Hematopoietic multipotent progenitor cell treated with erythropoietin and hydrocortisone succinate and interleukin-3 and kit ligand, for 15 days (in vitro differentiated cells): ENCODE measurements around the gene CSTA.
"Not testable (repeated sequence)": the region's sequence is repeated elsewhere in the genome, so short reads cannot be mapped to it uniquely, and the experiment has no call there.

Experiments
- DNase-seq: peaks from one replicate; pipeline ENCODE4 v3.0.0-alpha.2; 2015; ENCODE audit warnings: low spot score

Gene CSTA

DNA sequence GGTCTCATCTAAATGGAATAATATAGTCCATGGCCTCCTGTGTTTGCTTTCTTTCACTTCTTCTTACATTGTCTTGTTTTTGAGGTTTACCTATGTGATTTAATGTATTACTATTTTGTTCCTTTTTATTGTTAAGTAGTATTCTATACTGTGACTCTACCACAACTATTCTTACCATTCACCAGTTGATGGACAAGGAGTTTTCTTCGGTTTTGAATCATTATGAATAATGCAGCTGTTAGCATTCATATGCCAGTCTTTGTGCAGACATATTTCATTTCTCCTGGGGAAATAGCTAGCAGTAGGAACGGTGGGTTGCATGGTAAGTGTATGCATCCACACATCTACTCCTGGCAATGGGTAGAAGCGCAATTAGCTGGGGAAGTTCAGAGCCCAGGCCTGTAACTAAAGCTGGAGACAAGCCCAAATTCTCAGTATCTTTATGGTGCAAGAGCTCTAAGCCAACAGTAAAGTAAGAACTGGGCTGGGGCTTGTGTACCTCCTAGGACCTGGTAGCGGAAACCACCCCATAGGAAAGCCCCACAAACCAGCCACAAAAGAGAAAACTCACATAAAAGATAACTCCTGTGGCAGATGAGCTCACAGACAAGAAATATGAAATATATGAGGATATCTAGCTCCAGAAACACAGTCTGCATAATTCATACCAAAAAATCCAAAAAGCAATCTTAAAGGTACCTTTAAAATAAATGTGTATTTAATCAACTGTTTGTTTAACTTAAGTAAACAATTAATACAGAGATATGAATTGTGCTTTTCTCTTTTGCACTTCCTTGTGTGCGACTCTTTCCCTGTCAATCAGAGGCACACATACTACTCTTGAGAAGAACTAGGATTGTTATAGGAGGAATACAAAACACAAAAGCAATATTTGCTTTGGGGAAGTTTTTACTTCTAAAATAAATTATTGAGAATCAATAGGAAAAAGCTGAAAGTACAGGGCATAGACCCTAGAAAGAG, 2.7 kb upstream of the CSTA start:
- no peak for DNase-seq

DNA sequence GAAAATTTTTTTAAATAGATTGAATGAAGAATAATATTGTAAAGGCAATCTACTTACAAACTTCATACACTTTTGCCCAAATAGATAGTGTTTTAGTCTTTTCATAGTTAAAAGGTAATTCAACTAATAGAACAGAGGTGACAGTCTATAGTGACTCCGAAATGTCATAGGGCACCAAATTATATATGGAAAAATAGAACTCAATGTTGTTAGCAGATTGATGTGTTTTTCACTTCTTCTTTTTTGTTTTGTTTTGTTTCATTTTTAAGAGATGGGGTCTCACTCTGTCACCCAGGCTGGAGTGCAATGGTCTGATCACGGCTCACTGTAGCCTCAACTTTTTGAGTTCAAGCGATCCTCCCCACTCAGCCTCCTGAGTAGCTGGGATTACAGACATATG, 721 bp downstream of the CSTA start:
- no peak for DNase-seq

DNA sequence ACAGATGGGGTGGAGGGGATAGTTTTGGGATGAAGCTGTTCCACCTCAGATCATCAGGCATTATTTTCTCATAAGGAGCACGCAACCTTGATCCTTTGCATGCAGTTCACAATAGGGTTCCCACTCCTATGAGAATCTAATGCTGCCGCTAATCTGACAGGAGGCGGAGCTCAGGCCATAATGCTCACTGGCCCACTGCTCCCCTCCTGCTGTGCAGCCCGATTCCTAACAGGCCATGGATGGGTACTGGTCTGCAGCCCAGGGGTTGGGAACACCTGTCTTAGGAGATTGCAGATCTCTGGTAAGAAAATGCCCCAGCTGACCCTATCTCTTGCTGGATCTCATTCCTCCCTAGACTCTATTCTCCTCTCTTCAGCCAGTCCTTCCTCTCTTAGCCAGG, 6.8 kb downstream of the CSTA start:
- DNase-seq = no peak

DNA sequence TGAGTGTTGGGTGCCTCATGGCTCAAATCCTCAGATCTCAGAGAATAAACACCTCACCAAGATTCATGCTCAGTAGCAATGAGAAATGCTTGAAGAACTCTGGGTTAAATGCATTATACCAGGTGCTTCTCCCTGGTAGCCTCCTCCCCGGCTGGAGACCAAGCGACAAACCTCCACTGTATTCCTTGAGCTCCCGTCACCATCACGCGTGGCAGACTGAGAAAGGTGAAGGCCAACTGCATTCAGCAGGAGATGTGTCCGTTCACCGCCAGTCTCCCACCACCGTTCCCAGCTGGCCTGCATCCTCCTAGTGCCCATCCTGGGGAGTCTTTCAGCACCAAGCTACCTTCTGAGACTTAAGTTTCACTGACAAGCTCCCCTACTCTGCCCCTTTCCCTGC, 7.5 kb downstream of the CSTA start:
- DNase-seq = no peak

DNA sequence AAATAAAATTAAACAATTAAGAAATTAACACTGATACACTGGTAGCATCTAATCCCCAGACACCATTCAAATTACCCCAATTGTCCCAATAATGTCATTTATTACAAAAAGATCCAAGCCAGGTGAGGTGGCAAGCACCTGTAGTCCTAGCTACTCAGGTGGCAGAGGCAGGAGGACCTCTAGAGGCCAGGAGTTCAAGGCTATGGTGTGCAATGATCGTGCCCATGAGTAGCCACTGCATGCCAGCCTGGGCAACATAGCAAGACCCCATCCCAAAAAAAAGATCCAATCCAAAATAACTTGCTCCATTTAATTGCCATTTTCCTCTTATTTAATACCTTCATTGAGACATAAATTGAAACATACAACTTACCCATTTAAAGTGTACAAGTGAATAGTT, 17.8 kb downstream of the CSTA start:
- no peak for DNase-seq

DNA sequence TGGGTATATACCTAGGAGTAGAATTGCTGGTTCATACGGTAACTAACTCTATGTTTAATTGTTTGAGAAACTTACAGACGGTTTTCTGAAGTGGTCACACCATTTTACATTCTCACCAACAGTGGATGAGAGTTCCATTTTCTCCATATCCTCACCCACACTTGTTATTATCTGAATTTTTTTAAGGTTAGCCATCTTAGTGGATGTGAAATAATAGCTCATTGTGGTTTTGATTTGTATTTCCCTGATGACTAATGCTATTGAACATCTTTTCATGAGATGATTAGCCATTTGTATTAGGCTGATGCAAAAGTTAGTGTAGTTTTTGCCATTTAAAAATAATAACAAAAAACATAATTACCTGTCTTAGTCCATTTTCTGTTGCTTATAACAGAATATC, 18.6 kb downstream of the CSTA start:
- DNase-seq = no peak

DNA sequence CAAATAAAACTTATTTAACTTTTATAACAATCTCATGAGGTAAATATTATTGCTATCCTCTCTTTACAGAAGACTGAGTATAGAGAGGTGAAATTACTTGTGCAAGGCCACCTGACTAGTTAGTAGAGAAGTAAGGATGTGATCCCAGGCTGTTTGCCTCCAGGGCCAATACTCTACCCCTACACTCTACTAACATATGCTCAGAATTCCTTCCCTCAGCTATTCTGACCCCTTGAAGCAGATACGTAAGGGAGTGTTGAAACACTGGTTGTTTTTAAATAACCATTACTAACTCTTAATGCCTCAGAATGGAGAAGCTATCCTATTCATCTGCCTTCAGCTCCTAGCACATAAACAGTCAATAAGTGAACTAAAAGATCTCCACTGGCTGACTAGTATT, 24.1 kb downstream of the CSTA start:
- no peak for DNase-seq

DNA sequence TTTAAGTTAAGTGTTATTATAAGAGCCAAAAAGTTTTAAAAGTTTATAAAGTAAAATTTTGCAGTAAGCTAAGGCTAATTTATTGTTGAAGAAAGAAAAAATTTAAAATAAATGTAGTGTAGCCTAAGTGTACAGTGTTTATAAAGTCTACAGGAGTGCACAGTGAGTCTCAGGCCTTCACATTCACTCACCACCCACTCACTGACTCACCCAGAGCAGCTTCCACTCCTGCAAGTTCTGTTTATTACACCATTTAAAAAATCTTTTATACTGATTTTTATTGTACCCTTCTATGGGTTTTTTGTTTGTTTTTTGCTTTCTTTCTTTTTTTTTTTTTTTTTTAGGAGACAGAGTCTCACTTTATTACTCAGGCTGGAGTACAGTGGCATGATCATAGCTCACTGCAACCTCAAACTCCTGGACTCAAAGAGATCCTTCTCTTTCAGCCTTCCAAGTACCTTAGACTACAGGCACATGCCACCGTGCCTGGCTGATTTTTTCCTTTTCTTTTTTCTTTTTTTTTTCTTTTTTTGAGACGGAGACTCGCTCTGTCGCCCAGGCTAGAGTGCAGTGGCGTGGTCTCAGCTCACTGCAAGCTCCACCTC, 25.9 kb downstream of the CSTA start:
- DNase-seq = no peak

DNA sequence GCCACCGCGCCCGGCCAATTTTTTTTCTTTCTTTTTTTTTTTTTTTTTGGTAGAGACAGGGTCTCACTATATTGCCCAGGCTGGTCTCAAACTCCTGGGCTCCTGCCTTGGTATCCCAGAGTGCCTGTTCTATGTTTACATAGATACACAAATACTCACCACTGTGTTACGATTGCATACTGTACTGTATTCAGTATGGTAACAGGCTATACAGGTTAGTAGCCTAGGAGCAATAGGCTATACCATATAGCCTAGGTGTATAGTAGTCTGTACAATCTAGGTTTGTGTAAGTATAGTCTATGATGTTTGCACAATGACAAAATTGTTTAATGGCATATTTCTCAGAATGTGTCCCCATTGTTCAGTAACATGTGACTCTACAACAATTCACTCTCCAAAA, 26.6 kb downstream of the CSTA start:
- DNase-seq = no peak

DNA sequence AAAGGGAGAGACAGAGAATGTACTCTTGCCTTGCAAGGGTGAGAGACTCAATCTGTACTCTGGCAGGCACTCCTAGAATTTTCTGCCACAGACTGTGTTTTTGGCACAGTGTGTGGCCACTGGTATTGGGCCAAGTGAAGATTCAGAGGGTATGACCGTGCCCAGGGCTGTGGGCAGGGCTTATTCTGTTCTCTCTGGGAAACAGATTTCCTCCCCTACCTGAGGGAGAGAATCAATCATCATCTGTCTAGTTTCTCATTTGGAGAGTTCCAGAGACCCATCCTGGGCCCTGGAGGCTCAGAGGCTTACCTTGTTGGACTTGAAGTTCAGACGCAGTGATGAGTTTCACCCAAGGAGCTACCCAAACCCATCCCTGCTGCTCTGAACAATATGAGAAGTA, 28.2 kb downstream of the CSTA start:
- DNase-seq = no peak

DNA sequence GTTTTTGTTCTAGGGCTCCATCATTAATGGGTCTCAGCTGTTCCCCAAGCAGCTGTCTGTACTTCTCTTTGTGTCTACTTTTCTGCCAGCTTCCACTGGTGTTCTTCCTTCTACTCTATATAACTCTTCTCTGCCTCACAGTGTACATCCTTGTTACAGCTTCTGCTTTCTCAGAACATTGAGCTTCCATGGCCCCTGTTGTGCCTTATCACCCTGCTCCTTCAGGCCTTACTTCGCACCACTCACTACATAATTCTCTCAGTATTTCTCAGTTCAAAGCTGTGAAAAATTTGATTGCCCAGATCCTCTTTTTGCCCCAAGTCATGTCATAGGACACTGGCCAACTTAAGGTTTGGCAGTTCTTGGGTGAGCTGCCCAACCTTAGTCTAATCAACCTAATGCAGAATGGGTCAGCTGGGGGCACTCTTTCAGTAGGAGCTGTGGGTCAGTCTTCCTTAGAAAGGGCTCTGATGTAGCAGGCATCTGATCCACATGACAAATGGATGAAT, 28.9 kb downstream of the CSTA start:
- DNase-seq = no peak

DNA sequence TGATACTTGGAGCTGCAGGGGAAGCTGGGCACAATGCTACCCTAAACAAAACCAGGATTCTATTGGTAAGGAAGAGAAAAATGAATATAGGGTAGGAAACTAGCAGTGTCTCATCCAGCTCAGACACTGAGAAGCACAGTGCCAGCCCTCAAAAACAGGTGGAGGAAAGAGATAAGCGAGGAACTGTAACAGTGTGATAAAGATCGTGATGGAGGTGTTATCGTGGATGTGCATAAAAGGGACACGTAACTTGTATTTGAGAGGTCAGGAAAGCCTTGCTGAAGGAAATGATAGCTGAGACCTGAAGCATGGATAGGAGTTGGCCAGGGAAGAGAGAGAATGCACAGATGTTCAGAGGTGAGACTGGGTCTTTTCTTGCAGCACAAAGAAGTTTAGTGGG, 30.6 kb downstream of the CSTA start:
- DNase-seq = no peak

DNA sequence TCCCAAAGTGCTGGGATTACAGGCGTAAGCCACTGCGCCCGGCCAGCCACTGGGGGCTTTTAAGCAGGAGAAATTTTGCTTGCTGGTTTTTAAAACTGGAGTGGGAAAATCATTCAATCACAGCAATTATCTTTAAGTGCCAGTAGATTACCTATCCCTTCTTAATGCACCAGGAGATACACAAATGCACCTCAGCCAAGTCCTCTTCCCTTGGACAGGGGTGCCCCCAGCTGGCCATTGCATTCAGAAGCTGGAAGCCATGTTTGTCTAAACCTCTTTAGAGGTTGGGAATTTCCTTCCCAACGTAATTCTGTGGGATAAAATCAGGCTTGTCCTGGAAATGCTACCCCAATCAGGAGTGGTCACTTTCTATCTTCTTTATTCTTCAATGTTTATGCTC, 31.4 kb downstream of the CSTA start:
- no peak for DNase-seq

DNA sequence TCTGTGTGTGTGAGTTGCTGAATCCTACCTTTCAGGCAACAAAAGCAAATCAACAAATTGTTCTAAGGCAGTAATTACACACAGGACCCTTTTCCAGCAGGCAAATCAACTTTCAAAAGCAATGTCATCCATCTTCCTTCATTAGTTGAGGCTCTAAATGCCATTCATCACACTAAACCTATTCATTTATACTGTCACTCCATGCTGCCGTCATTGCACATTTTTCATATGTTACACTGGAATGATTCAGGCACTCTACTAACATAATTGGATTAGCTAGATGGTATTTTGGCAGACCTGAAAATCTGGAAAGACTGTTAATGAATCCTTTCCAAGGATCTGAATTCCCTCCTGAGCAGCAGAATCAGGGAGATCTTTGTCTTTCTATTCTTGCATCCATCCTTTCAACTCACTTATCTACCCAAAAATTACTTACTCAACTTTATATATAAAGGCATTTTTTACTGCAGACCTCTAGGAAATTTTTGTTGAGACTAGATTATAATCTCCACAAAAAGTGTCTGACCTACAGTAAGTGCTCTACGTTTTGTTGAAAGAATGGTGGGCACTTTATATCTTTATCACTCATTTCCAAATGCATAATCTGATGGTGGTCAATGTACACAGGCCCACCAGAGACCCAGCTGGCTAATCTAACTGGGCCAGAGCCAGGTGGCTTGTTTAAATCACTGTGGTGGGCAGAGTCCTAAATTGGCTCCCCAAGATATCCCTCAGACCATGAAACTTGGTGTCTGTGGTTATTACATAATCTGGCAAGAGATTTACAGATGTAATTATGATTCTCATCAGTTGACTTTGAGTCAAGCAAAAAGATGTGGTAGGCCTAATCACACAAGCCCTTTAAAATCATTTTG, 33.0 kb downstream of the CSTA start:
- no peak for DNase-seq

DNA sequence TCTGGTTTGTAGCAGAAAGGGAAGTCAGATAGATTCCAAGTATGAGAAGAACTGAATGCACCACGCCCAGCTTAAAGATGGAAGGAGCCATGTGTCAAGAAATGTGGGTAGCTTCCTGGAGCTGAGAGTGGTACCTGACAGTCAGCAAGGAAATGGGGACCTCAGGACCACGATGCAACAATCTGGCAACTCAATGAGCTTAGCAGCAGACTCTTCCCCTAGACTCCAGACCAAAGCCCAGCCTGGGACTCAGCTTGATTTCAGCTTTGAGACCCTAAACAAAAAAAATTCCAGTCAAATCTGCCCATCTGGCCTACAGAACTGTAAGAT, 33.6 kb downstream of the CSTA start:
- no peak for DNase-seq

DNA sequence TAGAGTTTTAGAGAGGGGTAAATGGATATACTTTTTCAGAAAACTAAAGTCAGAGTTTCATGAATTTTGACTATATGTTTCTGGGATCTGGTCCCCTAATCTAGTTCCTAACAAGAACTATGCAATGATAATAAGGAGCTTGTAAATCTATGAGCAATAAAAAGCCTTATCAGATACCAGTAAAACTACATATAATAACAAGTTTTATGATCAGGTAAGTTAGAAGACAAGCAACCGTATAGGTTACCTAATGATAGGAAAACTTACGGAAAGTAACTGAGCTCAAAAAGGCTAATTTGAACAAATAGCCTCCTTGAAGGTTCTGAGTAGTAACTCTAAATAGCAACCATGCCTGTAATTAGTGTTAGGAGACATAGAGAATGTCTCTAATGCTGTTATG, 37.0 kb downstream of the CSTA start:
- DNase-seq = no peak

DNA sequence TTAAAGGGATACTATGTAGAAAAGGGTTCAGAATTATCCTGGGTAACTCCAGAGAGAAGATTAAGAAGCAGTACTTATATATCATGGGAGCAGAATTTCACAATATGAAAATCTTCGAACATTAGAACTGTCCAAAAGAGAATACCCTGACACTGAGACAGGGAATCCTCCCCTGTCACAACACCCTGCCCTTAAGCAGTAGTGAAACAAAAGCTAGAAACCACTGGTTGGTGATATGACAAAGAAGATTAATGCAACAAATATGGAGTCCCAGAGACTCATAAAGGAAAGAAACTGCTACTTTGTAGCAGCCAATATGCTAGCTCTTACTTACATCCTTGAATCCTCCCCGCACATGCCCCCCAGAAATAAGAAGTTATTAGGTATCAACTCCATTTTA, 39.4 kb downstream of the CSTA start:
- no peak for DNase-seq

DNA sequence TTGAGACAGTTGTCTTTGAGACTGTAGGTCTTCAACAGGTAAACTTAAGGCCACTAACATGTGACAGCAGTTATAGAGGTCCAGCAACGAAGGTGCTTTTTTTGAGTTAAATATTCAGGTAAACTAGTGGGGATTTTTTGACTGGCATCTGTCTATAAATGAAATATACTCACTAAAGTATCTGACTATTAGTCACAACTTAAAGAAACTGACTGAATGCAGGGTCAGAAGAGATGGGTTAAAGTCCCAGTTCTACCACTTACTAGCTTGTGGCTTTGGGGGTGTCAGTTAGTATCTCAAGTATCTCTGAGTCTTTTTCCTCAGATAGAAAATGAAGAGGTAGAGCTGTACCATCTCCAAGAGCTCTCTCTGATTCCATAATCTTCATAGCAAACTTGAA, 40.0 kb downstream of the CSTA start:
- DNase-seq = no peak

DNA sequence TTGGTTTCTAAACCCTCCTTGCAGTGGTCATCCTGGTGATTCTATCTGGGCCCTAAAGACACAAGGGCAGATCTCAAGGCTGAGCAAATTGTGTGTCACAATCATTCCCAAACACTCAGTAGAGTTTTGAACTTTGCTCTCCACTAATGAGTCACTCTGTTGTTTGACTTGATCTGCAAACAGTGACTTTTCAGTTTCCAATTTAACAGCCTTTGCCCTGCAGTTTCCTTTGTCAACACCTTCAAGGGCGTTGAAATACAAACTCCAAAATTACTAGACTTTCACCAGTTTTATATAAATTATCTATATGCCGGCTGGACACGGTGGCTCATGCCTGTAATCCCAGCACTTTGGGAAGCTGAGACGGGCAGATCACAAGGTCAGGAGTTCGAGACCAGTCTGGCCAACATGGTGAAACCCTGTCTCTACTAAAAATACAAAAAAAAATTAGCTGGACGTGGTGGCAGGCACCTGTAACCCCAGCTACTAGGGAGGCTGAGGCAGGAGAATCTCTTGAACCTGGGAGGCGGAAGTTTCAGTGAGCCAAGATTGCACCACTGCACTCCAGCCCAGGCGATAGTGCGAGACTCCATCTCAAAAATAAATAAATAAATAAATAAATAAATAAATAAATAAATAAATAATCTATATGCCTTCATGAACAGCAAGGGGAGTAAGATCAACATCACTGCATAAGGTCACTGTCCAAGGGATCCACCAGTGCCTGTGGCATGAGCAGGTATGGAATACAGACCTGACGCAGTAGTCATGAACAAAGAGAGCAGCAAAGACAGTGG, 40.7 kb downstream of the CSTA start:
- DNase-seq = not testable (repeated sequence)

DNA sequence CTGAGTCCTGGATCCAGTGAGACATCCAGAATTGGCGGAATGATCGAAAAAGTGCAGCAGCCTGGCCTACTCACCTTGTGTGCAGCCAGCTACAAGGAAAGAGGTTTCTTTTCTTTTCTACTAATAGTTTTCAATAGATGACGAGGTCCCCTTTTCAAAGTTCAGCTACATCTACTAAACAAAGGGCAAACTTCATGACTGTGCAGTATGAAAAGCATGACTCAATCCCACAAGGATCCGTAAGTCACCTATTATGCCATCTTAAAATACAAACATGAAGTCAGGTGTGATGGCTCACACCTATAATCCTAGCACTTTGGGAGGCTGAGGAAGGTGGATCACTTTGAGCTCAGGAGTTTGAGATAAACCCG, 41.3 kb downstream of the CSTA start:
- DNase-seq = no peak

DNA sequence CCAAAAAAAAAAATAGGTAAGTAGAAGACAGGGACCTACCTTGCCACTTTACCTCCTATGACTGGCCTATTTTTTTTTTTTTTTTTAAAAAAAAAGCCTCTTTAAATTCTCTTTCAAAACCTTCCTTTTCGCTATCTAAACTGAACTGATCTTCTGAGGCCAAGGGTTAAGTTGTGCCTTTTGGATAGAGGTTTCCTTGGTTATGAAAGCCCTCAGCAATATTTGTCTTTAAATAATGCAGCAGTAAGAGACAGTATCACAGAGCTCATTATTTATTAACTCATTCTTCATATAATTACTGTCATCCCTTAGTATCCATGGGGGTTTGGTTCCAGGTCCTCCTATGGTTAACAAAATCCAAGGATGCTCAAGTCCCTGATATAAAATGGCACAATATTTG, 49.0 kb downstream of the CSTA start:
- DNase-seq = no peak

DNA sequence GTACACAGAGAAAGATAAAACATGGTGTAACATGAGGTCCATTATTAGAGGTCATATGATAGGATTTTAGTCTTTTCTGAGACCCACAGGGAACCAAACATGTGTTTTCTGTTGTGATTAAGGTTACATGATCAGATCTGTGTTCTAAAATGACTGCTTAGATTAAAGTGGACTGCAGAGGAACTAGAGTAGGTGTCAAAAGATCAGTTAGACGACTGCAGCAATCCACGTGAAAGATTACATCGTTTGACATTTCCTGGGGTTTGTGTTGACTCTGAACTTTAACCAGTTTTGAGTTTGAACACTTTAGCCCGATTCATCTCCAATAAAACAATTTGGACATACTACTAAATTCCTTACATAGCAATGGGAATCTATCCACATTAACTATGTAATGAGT, 52.9 kb downstream of the CSTA start:
- no peak for DNase-seq
